Measurements from ENCODE around the gene PACSIN2. TPM values are rescaled to one million over a fixed set of nuclear protein-coding genes. Genes with fewer than 3 reads are reported as not detected.

The PACSIN2 gene
- total and polyA plus RNA-seq, 8 donors, result 45.1 to 109 (median 95.4) TPM

DNA sequence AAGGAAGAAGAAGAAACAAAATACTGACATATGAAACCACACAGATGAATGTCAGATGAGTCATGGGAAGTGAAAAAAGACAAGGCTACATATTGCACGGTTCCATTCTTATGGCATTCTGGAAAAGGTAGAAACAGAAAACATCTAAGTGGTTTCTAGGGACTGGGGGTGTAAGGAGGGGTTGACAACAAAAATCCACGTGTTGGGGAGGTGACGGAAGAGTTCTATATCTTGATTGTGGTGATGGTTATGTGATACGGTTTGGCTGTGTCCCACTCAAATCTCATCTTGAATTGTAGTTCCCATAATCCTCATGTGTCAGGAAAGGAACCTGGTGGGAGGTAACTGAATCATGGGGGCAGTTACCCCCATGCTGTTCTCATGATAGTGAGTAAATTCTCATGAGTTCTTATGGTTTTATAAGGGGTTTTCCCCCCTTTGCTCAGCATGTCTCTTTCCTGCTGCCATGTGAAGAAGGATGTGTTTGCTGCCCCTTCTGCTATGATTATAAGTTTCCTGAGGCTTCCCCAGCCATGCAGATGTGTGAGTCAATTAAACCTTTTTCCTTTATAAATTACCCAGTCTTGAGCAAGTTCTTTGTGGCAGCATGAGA, 151.5 kb downstream of the PACSIN2 start:
- intact Hi-C loops (cut with DNase I), result no loop called here

GRCh38 chr22:42862045-42862734, 152.8 kb downstream of the PACSIN2 start:
- Histone ChIP-seq H3K27me3 (no peaks in the 10 kb centered on the region), H3K4me1 (peaks cover 0 to 9% (median 7%) of the 10 kb centered on the region in 3 donors), H3K27ac (no peak overlapping the region), H3K9me3 (no peaks in the 10 kb centered on the region), H3K36me3 (no peaks in the 10 kb centered on the region), H3K4me3 (no peak overlapping the region)
- WGBS, 2 donors, result 87 to 89% methylated on average over 7 of the region's 7 CpGs
- FAIRE-seq (no peak), DNase-seq (no peak), ATAC-seq (no peak)
- TF ChIP-seq CTCF (IDR thresholded peaks at IDR 0.05), result no peak
- intact Hi-C loops (cut with DNase I), result no loop called here

More for the DNA sequence above, 151.5 kb downstream of the PACSIN2 start:
- H3K9me3 ChIP-seq, result no peaks in the 10 kb centered on the region
- H3K36me3 ChIP-seq, result no peaks in the 10 kb centered on the region
- DNase-seq (no peak), ATAC-seq (no peak), FAIRE-seq (no peak)
- H3K27ac ChIP-seq, result no peak overlapping the region
- TF ChIP-seq CTCF (IDR thresholded peaks at IDR 0.05), result no peak
- peaks cover under 1 to 6% (median 4%) of the 10 kb centered on the region in 3 donors for H3K4me1 ChIP-seq
- H3K27me3 ChIP-seq, result no peaks in the 10 kb centered on the region
- no peak overlapping the region for H3K4me3 ChIP-seq
- 81 to 91% methylated on average over 4 of the region's 4 CpGs for WGBS, 2 donors

- Histone ChIP-seq H3K4me3 (no peak overlapping the region), H3K36me3 (no peaks in the 10 kb centered on the region), H3K9me3 (no peaks in the 10 kb centered on the region), H3K27me3 (no peaks in the 10 kb centered on the region), H3K4me1 (peaks cover 0 to 9% (median 7%) of the 10 kb centered on the region in 3 donors), H3K27ac (no peak overlapping the region)
- TF ChIP-seq CTCF (IDR thresholded peaks at IDR 0.05), result no peak
- DNase-seq, result peak in 1 of 6 donors; percentile 18
- ATAC-seq, result no peak
- WGBS, 2 donors, result 58 to 65% methylated on average over 4 of the region's 4 CpGs
- no peak for FAIRE-seq
- intact Hi-C loops (cut with DNase I), result no loop called here
Observed at GRCh38 chr22:42860968-42861367, 154.0 kb downstream of the PACSIN2 start.

GRCh38 chr22:42857845-42858481, 157.0 kb downstream of the PACSIN2 start:
- TF ChIP-seq CTCF (IDR thresholded peaks at IDR 0.05), result no peak
- DNase-seq, result peak; percentile 56 to 69 (median 64)
- Histone ChIP-seq H3K36me3 (no peaks in the 10 kb centered on the region), H3K9me3 (no peaks in the 10 kb centered on the region), H3K4me3 (peak overlapping the region in 1 of 4 donors; percentile 88), H3K27me3 (no peaks in the 10 kb centered on the region), H3K27ac (peak overlapping the region in 3 of 4 donors; percentile 97 to 99 (median 98)), H3K4me1 (peaks cover 0 to 21% (median 13%) of the 10 kb centered on the region in 3 donors)
- WGBS, 2 donors, result 88 to 92% methylated on average over 14 of the region's 14 CpGs
- ATAC-seq, result peak; percentile 1 to 27 (median 12)
- FAIRE-seq, result no peak
- intact Hi-C loops (cut with DNase I), result no loop called here

Data from pancreas (tissue), 10 donors.